Pancreas (tissue), 10 donors: ENCODE data around the gene GALNT17. TPM values are rescaled to one million over a fixed set of nuclear protein-coding genes. Genes with fewer than 3 reads are reported as not detected.

Experiments
- ATAC-seq, 4 donors: fragments of 200-7000 bp; cut with Tn5 transposase; one replicate each; pipeline versions ENCODE4 v1.8.0 to v1.9.1; 2020; ENCODE audit warnings: mild to moderate bottlenecking in 4 of 4, moderate library complexity in 4 of 4
- DNase-seq, 6 donors: peaks; one replicate each; pipeline ENCODE4 v3.0.0-alpha.2; 2020
- FAIRE-seq: peaks from 2 replicates; lab custom pipeline; 2012; peaks lifted over from hg19 to GRCh38; lab: Jason Lieb, UNC
- H3K27ac ChIP-seq, 4 donors: fragments of 200-600 bp; sonication (generic); 1 replicate in 3 of 4; 2 replicates in 1 of 4; pipeline versions ENCODE4 v1.5.0 to v1.8.0; 2020
- H3K27me3 ChIP-seq, 4 donors: fragments of 200-600 bp; one replicate each; pipeline ENCODE4 v1.8.0; 2021
- H3K36me3 ChIP-seq, 3 donors: fragments of 200-600 bp; sonication (generic) in 1 of 3; one replicate each; pipeline versions ENCODE4 v1.5.0 to v1.8.0; 2020 to 2021
- H3K4me1 ChIP-seq, 3 donors: fragments of 200-600 bp; one replicate each; pipeline ENCODE4 v1.8.0; 2021
- H3K4me3 ChIP-seq, 4 donors: fragments of 200-600 bp; sonication (generic) in 2 of 4; one replicate each; pipeline versions ENCODE4 v1.5.0 to v1.8.0; 2020 to 2021
- H3K9me3 ChIP-seq, 4 donors: fragments of 200-600 bp; one replicate each; pipeline ENCODE4 v1.8.0; 2021
- WGBS, 2 donors: extraction: QIAGEN DNeasy Blood & Tissue Kit; methylation state at CpG; one replicate each; pipeline ENCODE4 v1.1.7; 2013; 5-methylcytosine and 5-hydroxymethylcytosine counted together
- intact Hi-C, 3 donors: fragments of 100-400 bp; cut with DNase I; formaldehyde crosslinking; loops; one replicate each; pipeline versions ENCODE4 v1.11.1 to v1.14.2; 2022
- polyA plus RNA-seq, 2 donors: library from polyadenylated mRNA; stranded (reverse); fragments of 200-250 nt; gene quantifications; one replicate each; pipeline ENCODE4 v1.2.3, GENCODE V29; 2013
- total RNA-seq, 6 donors: library from RNA; stranded (reverse); fragmentation: NEBNext Ultra II Directional in 4 of 6; extraction: Animal tissue kit (Norgen Biotek cat#: 25700) in 4 of 6; gene quantifications; one replicate each; pipeline versions ENCODE4 v1.2.1 to v1.2.4, GENCODE V29; 2021 to 2023
- TF ChIP-seq, protein P1 (sequence below), 4 donors: fragments of 200-600 bp; sonication (generic) in 3 of 4; IDR thresholded peaks; one replicate each; pipeline versions ENCODE4 v1.5.0 to v1.8.0; 2021; ENCODE audit warnings: antibody characterized with exemption in 4 of 4
- donor health status: healthy with polysubstance abuse.
- donor health status: DM: no; HTN: no; CAD: no; lungs with moderate emphysema.
- donor health status: DM: no; HTN: no; CAD: no.
- donor health status: control.
- donor health status: control.
- donor health status: Bipolar disorder and iron deficiency.
- donor health status: DM: yes; HTN: yes; CAD: no.
- donor health status: DM: no; HTN: no; CAD: no.
- donor health status: DM: no; HTN: no; CAD: no.
- donor health status: DM: yes; HTN: yes; CAD: no.

GALNT17 gene
- total and polyA plus RNA-seq, 8 donors, result 0.70 to 4.6 (median 2.9) TPM

GRCh38 chr7:71132377-71133231 lies 660 bp downstream of the GALNT17 start:
- peak overlapping the region; percentile 46 to 63 (median 56) for H3K4me3 ChIP-seq
- intact Hi-C loops, result no loop called here
- no peaks in the 10 kb centered on the region for H3K27me3 ChIP-seq

GRCh38 chr7:71133232-71133622 lies 1.3 kb downstream of the GALNT17 start:
- no peaks in the 10 kb centered on the region for H3K9me3 ChIP-seq
- no peak overlapping the region for H3K27ac ChIP-seq
- intact Hi-C loops, result no loop called here
- TF ChIP-seq, protein P1, sequence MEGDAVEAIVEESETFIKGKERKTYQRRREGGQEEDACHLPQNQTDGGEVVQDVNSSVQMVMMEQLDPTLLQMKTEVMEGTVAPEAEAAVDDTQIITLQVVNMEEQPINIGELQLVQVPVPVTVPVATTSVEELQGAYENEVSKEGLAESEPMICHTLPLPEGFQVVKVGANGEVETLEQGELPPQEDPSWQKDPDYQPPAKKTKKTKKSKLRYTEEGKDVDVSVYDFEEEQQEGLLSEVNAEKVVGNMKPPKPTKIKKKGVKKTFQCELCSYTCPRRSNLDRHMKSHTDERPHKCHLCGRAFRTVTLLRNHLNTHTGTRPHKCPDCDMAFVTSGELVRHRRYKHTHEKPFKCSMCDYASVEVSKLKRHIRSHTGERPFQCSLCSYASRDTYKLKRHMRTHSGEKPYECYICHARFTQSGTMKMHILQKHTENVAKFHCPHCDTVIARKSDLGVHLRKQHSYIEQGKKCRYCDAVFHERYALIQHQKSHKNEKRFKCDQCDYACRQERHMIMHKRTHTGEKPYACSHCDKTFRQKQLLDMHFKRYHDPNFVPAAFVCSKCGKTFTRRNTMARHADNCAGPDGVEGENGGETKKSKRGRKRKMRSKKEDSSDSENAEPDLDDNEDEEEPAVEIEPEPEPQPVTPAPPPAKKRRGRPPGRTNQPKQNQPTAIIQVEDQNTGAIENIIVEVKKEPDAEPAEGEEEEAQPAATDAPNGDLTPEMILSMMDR (IDR thresholded peaks at IDR 0.05), result no peak
- no peaks in the 10 kb centered on the region for H3K36me3 ChIP-seq
- H3K27me3 ChIP-seq, result no peaks in the 10 kb centered on the region
- H3K4me1 ChIP-seq, result no peaks in the 10 kb centered on the region
- H3K4me3 ChIP-seq, result peak overlapping the region in 3 of 4 donors; percentile 46 to 63 (median 62)
- no peak for DNase-seq
- ATAC-seq, result no peak
- no peak for FAIRE-seq
- 12 to 27% methylated on average over 17 of the region's 17 CpGs for WGBS, 2 donors

More at GRCh38 chr7:71132377-71133231, 660 bp downstream of the GALNT17 start:
- Histone ChIP-seq H3K4me1 (no peaks in the 10 kb centered on the region), H3K36me3 (no peaks in the 10 kb centered on the region), H3K27ac (no peak overlapping the region), H3K9me3 (no peaks in the 10 kb centered on the region)
- FAIRE-seq (no peak), ATAC-seq (peak in 2 of 4 donors; percentile 7 to 9), DNase-seq (peak in 5 of 6 donors; percentile 12 to 73 (median 25))
- 0 to 1% methylated on average over 66 to 88 of the region's 88 CpGs for WGBS, 2 donors
- TF ChIP-seq, protein P1 (IDR thresholded peaks at IDR 0.05), result no peak

GRCh38 chr7:71133856-71134255 lies 1.9 kb downstream of the GALNT17 start:
- TF ChIP-seq, protein P1 (IDR thresholded peaks at IDR 0.05), result no peak
- Histone ChIP-seq H3K27me3 (no peaks in the 10 kb centered on the region), H3K4me1 (no peaks in the 10 kb centered on the region), H3K4me3 (no peak overlapping the region), H3K36me3 (no peaks in the 10 kb centered on the region), H3K27ac (no peak overlapping the region), H3K9me3 (no peaks in the 10 kb centered on the region)
- 54 to 71% methylated on average over 11 of the region's 11 CpGs for WGBS, 2 donors
- DNase-seq (no peak), FAIRE-seq (no peak), ATAC-seq (no peak)
- intact Hi-C loops, result no loop called here

GRCh38 chr7:71135116-71135515 lies 3.2 kb downstream of the GALNT17 start:
- H3K4me1 ChIP-seq, result no peaks in the 10 kb centered on the region
- H3K27me3 ChIP-seq, result no peaks in the 10 kb centered on the region
- H3K9me3 ChIP-seq, result no peaks in the 10 kb centered on the region
- FAIRE-seq (no peak), DNase-seq (no peak), ATAC-seq (no peak)
- H3K4me3 ChIP-seq, result no peak overlapping the region
- peak overlapping the region in 1 of 4 donors; percentile 48 for H3K27ac ChIP-seq
- intact Hi-C loops, result no loop called here
- 83 to 91% methylated on average over 4 of the region's 4 CpGs for WGBS, 2 donors
- no peaks in the 10 kb centered on the region for H3K36me3 ChIP-seq
- TF ChIP-seq, protein P1 (IDR thresholded peaks at IDR 0.05), result no peak

DNA sequence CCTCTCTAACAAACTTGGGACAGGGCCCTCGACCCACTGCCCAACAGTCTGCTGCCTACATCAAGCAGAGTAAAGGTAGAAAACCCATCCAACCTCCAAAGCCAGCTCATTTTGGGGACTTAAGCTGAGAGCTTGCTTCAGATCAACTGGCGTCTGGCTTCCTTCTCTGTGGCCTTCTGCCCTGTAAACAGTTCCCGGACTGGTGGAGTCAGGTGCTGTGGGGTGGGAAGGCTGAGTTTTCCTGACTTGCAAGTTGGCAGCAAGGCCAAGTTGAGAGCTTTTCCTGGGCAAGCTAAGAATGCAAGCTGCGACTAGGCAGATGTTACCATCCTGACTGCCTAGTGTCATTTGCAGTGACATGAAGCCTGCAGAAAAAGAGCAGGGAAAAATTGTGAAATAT lies 3.7 kb downstream of the GALNT17 start:
- Histone ChIP-seq H3K4me3 (no peak overlapping the region), H3K27me3 (no peaks in the 10 kb centered on the region), H3K4me1 (no peaks in the 10 kb centered on the region), H3K9me3 (no peaks in the 10 kb centered on the region), H3K27ac (peak overlapping the region in 2 of 4 donors; percentile 33 to 48), H3K36me3 (no peaks in the 10 kb centered on the region)
- DNase-seq, result peak in 3 of 6 donors; percentile 8 to 50 (median 42)
- 17 to 20% methylated on average over 4 of the region's 4 CpGs for WGBS, 2 donors
- intact Hi-C loops, result no loop called here
- ATAC-seq, result peak in 2 of 4 donors; percentile 39 to 56
- FAIRE-seq, result no peak
- TF ChIP-seq, protein P1 (IDR thresholded peaks at IDR 0.05), result no peak
